PC-3 (cell line): ENCODE measurements around the gene ZSWIM1.

Source experiments
- EZH2 ChIP-seq: fragments of 300-600 bp; sonication (generic); IDR thresholded peaks from one replicate; pipeline ENCODE4 v1.6.1; 2017; ENCODE audit warnings: antibody characterized with exemption, mild to moderate bottlenecking, low read length; ENCODE audit not compliant: unreplicated experiment
- EZH2phosphoT487 ChIP-seq: fragments of 300-600 bp; sonication (generic); IDR thresholded peaks from 2 replicates; pipeline ENCODE4 v1.6.1; 2018; ENCODE audit warnings: mild to moderate bottlenecking, antibody characterized with exemption, low read length, borderline replicate concordance
- TF ChIP-seq, protein P1 (sequence below): fragments of 300-600 bp; sonication (generic); conservative IDR thresholded peaks from 2 replicates; pipeline ENCODE4 v1.5.1; 2017; ENCODE audit warnings: antibody characterized with exemption, low read depth, mild to moderate bottlenecking, low read length

- no peak for TF ChIP-seq EZH2phosphoT487
- TF ChIP-seq, protein P1, sequence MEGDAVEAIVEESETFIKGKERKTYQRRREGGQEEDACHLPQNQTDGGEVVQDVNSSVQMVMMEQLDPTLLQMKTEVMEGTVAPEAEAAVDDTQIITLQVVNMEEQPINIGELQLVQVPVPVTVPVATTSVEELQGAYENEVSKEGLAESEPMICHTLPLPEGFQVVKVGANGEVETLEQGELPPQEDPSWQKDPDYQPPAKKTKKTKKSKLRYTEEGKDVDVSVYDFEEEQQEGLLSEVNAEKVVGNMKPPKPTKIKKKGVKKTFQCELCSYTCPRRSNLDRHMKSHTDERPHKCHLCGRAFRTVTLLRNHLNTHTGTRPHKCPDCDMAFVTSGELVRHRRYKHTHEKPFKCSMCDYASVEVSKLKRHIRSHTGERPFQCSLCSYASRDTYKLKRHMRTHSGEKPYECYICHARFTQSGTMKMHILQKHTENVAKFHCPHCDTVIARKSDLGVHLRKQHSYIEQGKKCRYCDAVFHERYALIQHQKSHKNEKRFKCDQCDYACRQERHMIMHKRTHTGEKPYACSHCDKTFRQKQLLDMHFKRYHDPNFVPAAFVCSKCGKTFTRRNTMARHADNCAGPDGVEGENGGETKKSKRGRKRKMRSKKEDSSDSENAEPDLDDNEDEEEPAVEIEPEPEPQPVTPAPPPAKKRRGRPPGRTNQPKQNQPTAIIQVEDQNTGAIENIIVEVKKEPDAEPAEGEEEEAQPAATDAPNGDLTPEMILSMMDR = no peak
- no peak for TF ChIP-seq EZH2
Observed at GRCh38 chr20:45907219-45907948, 26.4 kb downstream of the ZSWIM1 start.
